ENCODE data around the gene TCERG1L. TPM values are rescaled to one million over a fixed set of nuclear protein-coding genes. Genes with fewer than 3 reads are reported as not detected.

The TCERG1L gene
- total and polyA plus RNA-seq, 2 donors: 0.11 to 0.32 TPM

GRCh38 chr10:131215776-131216175 is 95.7 kb downstream of the TCERG1L start:
- Histone ChIP-seq H3K27ac (ENCODE audit: low read depth) (no peak overlapping the region), H3K36me3 (ENCODE audit: insufficient read depth) (no peaks in the 10 kb centered on the region), H3K4me1 (ENCODE audit: insufficient read depth) (no peaks in the 10 kb centered on the region), H3K4me3 (ENCODE audit: low read depth, low read length) (no peak overlapping the region)
- 93% methylated on average over 6 of the region's 6 CpGs for WGBS
- DNase-seq (ENCODE audit: extremely low spot score): no peak

- Histone ChIP-seq H3K4me1 (ENCODE audit: insufficient read depth) (no peaks in the 10 kb centered on the region), H3K4me3 (ENCODE audit: low read depth, low read length) (no peak overlapping the region), H3K27ac (ENCODE audit: low read depth) (no peak overlapping the region), H3K36me3 (ENCODE audit: insufficient read depth) (no peaks in the 10 kb centered on the region)
- WGBS: 89% methylated on average over 17 of the region's 17 CpGs
- no peak for DNase-seq (ENCODE audit: extremely low spot score)
These were observed 96.8 kb downstream of the TCERG1L start for GRCh38 chr10:131214521-131215244.

- H3K4me3 ChIP-seq (ENCODE audit: low read depth, low read length): no peak overlapping the region
- WGBS: 78% methylated on average over 9 of the region's 9 CpGs
- no peak for DNase-seq (ENCODE audit: extremely low spot score)
- H3K36me3 ChIP-seq (ENCODE audit: insufficient read depth): no peaks in the 10 kb centered on the region
- no peaks in the 10 kb centered on the region for H3K4me1 ChIP-seq (ENCODE audit: insufficient read depth)
- no peak overlapping the region for H3K27ac ChIP-seq (ENCODE audit: low read depth)
These were observed 97.6 kb downstream of the TCERG1L start for GRCh38 chr10:131213741-131214505.

- H3K27ac ChIP-seq (ENCODE audit: low read depth): no peak overlapping the region
- H3K36me3 ChIP-seq (ENCODE audit: insufficient read depth): no peaks in the 10 kb centered on the region
- H3K4me1 ChIP-seq (ENCODE audit: insufficient read depth): no peaks in the 10 kb centered on the region
- DNase-seq (ENCODE audit: extremely low spot score): no peak
- H3K4me3 ChIP-seq (ENCODE audit: low read depth, low read length): no peak overlapping the region
- WGBS: 82% methylated on average over 5 of the region's 5 CpGs
These were observed 98.7 kb downstream of the TCERG1L start for GRCh38 chr10:131212763-131213325.

GRCh38 chr10:131211965-131212619 is 99.4 kb downstream of the TCERG1L start:
- Histone ChIP-seq H3K4me3 (ENCODE audit: low read depth, low read length) (no peak overlapping the region), H3K36me3 (ENCODE audit: insufficient read depth) (no peaks in the 10 kb centered on the region), H3K4me1 (ENCODE audit: insufficient read depth) (no peaks in the 10 kb centered on the region), H3K27ac (ENCODE audit: low read depth) (no peak overlapping the region)
- 91% methylated on average over 2 of the region's 2 CpGs for WGBS
- DNase-seq (ENCODE audit: extremely low spot score): no peak

- no peak for DNase-seq (ENCODE audit: extremely low spot score)
- Histone ChIP-seq H3K4me1 (ENCODE audit: insufficient read depth) (no peaks in the 10 kb centered on the region), H3K36me3 (ENCODE audit: insufficient read depth) (no peaks in the 10 kb centered on the region), H3K4me3 (ENCODE audit: low read depth, low read length) (no peak overlapping the region), H3K27ac (ENCODE audit: low read depth) (no peak overlapping the region)
- WGBS: 54% methylated on average over 9 of the region's 9 CpGs
These were observed 100.0 kb downstream of the TCERG1L start for GRCh38 chr10:131211559-131211958.

- no peaks in the 10 kb centered on the region for H3K4me1 ChIP-seq (ENCODE audit: insufficient read depth)
- 77% methylated on average over 10 of the region's 10 CpGs for WGBS
- no peak overlapping the region for H3K27ac ChIP-seq (ENCODE audit: low read depth)
- H3K36me3 ChIP-seq (ENCODE audit: insufficient read depth): no peaks in the 10 kb centered on the region
- no peak for DNase-seq (ENCODE audit: extremely low spot score)
- H3K4me3 ChIP-seq (ENCODE audit: low read depth, low read length): no peak overlapping the region
These were observed 100.4 kb downstream of the TCERG1L start for GRCh38 chr10:131211146-131211545.

- WGBS: 73% methylated on average over 3 of the region's 3 CpGs
- no peaks in the 10 kb centered on the region for H3K36me3 ChIP-seq (ENCODE audit: insufficient read depth)
- H3K4me3 ChIP-seq (ENCODE audit: low read depth, low read length): no peak overlapping the region
- no peaks in the 10 kb centered on the region for H3K4me1 ChIP-seq (ENCODE audit: insufficient read depth)
- DNase-seq (ENCODE audit: extremely low spot score): no peak
- H3K27ac ChIP-seq (ENCODE audit: low read depth): no peak overlapping the region
These were observed 101.3 kb downstream of the TCERG1L start for GRCh38 chr10:131210181-131210580.

- WGBS: 89% methylated on average over 29 of the region's 29 CpGs
- no peaks in the 10 kb centered on the region for H3K36me3 ChIP-seq (ENCODE audit: insufficient read depth)
- no peak for DNase-seq (ENCODE audit: extremely low spot score)
- no peaks in the 10 kb centered on the region for H3K4me1 ChIP-seq (ENCODE audit: insufficient read depth)
- no peak overlapping the region for H3K27ac ChIP-seq (ENCODE audit: low read depth)
- H3K4me3 ChIP-seq (ENCODE audit: low read depth, low read length): no peak overlapping the region
These were observed 103.7 kb downstream of the TCERG1L start for GRCh38 chr10:131207584-131208532.

- DNase-seq (ENCODE audit: extremely low spot score): no peak
- Histone ChIP-seq H3K36me3 (ENCODE audit: insufficient read depth) (no peaks in the 10 kb centered on the region), H3K4me3 (ENCODE audit: low read depth, low read length) (no peak overlapping the region), H3K27ac (ENCODE audit: low read depth) (no peak overlapping the region), H3K4me1 (ENCODE audit: insufficient read depth) (no peaks in the 10 kb centered on the region)
- WGBS: 58% methylated on average over 8 of the region's 8 CpGs
These were observed 104.3 kb downstream of the TCERG1L start for GRCh38 chr10:131207176-131207575.

- DNase-seq (ENCODE audit: extremely low spot score): no peak
- H3K4me3 ChIP-seq (ENCODE audit: low read depth, low read length): no peak overlapping the region
- H3K4me1 ChIP-seq (ENCODE audit: insufficient read depth): no peaks in the 10 kb centered on the region
- 80% methylated on average over 26 of the region's 26 CpGs for WGBS
- no peak overlapping the region for H3K27ac ChIP-seq (ENCODE audit: low read depth)
- no peaks in the 10 kb centered on the region for H3K36me3 ChIP-seq (ENCODE audit: insufficient read depth)
These were observed 105.2 kb downstream of the TCERG1L start for GRCh38 chr10:131206111-131206995.

GRCh38 chr10:131205556-131205955 is 106.0 kb downstream of the TCERG1L start:
- Histone ChIP-seq H3K4me3 (ENCODE audit: low read depth, low read length) (no peak overlapping the region), H3K36me3 (ENCODE audit: insufficient read depth) (no peaks in the 10 kb centered on the region), H3K27ac (ENCODE audit: low read depth) (no peak overlapping the region), H3K4me1 (ENCODE audit: insufficient read depth) (no peaks in the 10 kb centered on the region)
- DNase-seq (ENCODE audit: extremely low spot score): no peak
- WGBS: 88% methylated on average over 9 of the region's 9 CpGs
